GM18526 (cell line): ENCODE measurements around the gene FREM2.

Experiments
- POLR2A ChIP-seq: IDR thresholded peaks from 3 replicates; pipeline ENCODE4 v1.6.1; 2011; ENCODE audit not compliant: insufficient read length; ENCODE audit errors: extremely low read depth

Gene FREM2

GRCh38 chr13:38824342-38824741 lies 137.5 kb downstream of the FREM2 start:
- TF ChIP-seq POLR2A = no peak

DNA sequence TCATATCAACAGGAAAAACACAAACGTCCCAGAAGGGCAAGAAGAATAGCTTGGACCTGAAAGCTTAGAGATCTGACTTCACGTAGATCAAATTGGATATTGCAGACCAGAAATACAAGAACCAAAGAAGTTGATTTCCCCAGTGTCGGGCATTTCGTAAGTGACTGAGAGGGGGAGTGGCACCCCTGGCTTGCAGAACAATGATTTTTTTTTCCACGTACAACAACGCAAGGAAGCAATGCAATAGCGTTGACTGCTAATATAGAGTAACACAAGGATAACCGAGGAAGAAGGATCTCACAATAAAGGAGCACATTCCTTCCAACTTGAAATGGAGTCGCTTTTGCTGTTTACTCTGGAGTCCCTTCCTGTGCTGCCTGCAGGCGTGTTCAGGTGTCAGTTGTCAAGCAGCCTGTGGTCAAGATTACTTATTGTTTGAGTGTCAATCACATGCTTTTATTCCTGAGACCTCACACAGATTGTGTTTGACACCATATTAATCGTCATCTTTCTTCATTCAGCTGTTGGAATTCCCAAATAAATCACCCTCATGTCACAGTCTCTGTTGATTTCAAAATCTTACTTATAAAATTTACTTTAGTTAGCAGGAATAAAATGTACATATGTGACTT lies 139.4 kb downstream of the FREM2 start:
- no peak for TF ChIP-seq POLR2A

DNA sequence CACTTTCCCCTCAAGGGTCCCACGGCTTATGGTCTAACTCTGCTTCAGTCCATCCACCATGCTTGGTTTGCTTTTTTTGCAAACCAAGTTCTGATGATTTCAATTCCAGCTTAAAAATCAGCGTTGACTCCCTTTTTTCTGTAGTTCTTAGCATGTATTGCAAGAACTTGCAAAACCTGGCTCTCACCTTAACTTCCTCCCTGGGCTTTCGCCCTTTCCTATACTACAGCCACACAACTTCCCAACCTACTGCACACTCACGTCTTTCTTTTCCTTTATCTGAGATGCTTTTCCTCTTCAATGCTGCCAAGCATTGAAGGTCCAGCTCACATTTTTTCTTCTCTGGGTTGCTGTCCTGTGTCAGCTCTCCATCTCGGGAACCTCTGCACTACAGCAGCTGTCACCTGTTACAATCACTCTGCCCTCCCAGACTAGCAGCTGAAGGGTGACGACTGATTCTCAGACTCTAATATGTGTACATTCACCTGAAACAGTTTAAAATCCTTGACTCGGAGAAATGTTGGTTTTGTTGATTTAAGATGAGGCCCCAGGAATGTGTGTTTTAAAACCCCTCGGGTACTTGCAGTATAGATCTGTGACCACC lies 143.7 kb downstream of the FREM2 start:
- TF ChIP-seq POLR2A = no peak

DNA sequence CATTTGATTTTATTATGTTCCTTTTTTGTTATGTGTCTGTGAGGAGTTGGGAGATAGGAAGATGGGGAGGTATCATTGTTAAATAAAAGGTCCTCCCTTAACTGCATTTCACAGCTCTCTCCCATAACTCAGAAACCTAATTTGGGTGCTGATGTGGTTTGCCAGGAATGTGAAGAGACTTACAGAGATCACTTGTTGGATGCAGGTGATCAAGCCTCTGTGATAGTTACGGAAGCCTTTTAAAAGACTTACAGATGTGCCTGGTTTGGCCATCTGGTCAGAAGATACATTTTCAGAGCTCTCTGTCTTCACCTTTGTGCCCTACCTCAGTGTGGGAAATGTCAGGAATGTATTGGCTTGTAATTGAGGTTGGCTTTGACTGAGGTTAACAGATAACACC lies 157.7 kb downstream of the FREM2 start:
- no peak for TF ChIP-seq POLR2A

GRCh38 chr13:38848360-38848759 lies 161.5 kb downstream of the FREM2 start:
- TF ChIP-seq POLR2A = no peak

- no peak for TF ChIP-seq POLR2A
These were observed 162.4 kb downstream of the FREM2 start for GRCh38 chr13:38849315-38849714.

DNA sequence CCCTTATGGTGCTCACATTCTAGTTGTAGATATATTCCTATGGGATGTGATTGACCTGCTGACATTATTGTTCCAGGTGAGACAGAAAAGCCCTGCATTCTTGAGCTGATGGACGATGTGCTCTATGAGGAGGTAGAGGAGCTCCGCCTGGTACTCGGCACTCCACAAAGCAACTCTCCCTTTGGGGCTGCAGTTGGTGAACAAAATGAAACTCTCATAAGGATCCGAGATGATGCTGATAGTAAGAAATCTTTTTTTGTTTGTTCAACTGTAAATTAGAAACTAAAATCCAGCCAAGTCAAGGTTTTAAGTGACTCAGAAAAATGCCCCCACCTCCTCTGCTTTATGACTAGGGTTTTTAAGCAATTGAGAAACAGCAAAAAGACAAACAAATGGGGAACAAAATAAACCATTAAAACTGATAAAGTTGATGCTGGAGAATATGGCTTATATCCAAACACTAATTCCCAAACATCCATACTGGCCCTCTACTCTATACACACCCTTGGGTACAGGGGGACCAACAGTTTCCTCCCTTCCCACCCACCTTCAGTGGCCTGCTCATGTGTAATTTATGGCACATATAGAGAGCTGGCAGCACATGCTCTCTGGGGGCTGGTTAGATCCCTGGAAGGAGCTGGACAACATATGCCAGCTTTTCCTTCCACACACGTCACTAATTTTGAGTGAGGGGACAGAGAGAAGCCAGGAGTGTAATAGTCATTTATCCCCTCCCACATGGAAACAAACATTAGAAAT lies 164.2 kb downstream of the FREM2 start:
- no peak for TF ChIP-seq POLR2A

GRCh38 chr13:38854226-38854625 lies 167.3 kb downstream of the FREM2 start:
- no peak for TF ChIP-seq POLR2A

DNA sequence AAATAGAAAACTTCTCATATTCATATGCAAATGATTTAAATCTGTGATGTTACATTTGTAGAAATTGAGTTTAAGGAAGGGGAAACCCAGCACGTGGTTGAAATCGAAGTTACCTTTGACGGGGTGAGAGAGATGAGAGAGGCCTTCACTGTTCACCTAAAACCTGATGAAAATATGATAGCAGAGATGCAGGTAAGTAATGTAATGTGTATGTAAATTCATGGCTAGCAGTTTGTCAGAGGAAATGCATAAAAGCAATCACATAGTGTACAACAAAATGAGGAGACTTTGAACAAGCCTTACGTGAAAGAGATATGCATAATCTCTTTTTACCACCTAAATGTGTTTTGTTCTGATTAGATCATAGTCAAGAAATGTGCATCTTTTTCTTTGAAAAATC lies 169.2 kb downstream of the FREM2 start:
- TF ChIP-seq POLR2A = no peak

DNA sequence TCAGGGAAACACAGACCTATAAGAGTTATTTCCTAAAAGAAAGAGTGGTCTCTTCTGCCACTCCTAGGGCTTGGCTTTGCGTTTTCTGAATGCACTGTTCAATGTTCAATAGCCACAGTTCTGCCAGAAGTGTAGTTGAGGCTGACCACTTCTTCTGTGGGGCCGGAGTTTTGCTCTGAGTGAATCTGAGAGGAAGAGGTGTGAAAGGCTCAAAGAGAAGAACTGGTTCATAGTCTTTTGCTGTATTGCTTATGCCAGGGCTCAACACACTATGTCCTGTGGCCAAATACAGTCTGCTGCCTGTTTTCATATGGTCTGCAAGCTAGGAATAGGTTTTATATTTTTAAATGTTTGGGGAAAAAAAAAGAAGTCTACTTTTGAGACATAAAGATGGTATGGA lies 175.6 kb downstream of the FREM2 start:
- TF ChIP-seq POLR2A = no peak

DNA sequence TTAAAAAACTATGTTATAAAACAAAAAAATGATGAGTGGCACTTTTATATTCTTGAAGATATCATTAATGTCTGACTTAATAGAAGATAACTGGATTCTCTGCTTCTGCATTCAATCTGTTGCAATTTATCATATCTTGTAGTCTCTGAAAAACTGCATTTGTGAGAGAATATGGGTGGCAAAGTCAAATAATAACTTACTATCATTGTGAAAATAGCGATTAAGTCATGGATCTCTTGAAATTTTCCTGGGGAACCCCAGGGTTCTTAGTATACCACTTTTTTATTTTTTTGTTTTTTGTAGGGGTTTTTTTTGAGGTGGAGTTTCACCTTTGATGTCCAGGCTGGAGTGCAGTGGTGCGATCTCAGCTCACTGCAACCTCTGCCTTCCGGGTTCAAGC lies 176.7 kb downstream of the FREM2 start:
- no peak for TF ChIP-seq POLR2A

DNA sequence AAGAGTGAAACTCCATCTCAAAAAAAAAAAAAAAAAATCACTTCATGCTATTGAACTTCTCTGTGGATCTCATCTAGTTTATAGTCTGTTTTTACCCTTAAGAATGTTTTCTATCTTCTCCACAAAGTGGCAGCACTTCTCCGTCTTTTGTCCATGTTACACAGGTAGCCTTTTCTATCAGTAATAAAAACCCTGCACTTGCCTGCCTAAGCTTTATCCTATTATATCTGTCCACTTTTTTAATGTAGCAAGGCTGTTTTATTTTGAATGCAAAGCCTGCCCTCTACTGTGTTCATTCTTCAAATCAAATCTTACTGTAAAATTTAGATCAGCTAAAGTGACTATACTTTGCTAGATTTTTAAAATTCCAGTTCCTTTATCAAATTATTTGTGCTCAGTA lies 179.8 kb downstream of the FREM2 start:
- TF ChIP-seq POLR2A = no peak

DNA sequence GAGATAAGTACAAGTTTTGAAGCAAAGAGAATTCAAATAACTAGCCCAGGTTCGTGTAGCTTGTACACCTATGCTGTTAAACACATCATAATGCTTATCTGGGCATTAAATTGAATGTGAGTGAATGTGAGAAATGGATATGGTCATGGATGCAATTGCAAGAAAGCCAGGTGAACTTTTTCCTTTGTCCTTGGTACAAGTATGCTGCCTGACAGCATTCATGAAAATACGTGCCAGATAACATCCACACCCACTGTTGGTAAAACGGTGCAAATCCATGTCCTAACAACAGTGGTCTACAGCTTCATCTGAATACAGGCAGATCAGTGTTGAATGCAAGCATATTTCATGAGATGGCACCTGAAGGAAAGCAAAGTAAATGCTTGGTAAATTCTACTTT lies 181.5 kb downstream of the FREM2 start:
- no peak for TF ChIP-seq POLR2A

GRCh38 chr13:38868870-38869269 lies 182.0 kb downstream of the FREM2 start:
- no peak for TF ChIP-seq POLR2A

DNA sequence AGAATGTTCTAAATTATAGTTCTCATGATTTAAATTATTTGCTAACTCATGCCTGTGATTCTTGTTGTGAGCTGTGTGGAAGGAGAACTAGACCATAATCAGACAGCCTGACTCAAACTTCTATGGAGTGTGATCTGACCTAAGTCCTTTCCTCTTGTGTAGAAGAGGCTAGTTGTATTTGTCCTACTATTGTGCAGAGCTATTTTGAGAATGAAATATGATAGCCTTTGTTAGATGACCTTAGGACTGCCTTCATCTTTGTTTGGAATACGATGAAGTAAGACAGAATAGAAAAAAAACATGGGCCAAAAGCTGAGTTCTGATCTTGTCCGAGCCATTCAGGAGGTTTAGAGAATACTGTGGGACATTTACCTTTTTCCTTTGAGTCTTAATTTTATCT lies 184.4 kb downstream of the FREM2 start:
- TF ChIP-seq POLR2A = no peak

DNA sequence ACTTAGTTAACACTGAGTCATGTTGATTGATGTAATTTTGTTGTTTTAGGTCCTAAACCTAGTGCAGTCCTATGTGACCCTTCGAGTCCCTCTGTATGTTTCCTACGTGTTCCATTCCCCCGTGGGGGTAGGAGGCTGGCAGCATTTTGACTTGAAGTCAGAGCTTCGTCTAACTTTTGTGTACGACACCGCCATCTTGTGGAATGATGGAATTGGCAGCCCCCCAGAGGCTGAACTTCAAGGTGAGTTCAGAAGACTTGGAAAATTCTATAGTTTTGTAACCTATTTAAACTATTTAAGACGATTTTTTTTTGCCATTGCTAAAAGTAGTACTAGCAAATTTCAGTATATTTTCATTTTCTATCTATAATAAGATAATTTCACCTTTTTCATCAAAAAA lies 185.8 kb downstream of the FREM2 start:
- no peak for TF ChIP-seq POLR2A
